ENCODE results near the gene MOB4.
"Not testable (repeated sequence)": the region's sequence is repeated elsewhere in the genome, so short reads cannot be mapped to it uniquely, and the experiment has no call there.

Gene MOB4

DNA sequence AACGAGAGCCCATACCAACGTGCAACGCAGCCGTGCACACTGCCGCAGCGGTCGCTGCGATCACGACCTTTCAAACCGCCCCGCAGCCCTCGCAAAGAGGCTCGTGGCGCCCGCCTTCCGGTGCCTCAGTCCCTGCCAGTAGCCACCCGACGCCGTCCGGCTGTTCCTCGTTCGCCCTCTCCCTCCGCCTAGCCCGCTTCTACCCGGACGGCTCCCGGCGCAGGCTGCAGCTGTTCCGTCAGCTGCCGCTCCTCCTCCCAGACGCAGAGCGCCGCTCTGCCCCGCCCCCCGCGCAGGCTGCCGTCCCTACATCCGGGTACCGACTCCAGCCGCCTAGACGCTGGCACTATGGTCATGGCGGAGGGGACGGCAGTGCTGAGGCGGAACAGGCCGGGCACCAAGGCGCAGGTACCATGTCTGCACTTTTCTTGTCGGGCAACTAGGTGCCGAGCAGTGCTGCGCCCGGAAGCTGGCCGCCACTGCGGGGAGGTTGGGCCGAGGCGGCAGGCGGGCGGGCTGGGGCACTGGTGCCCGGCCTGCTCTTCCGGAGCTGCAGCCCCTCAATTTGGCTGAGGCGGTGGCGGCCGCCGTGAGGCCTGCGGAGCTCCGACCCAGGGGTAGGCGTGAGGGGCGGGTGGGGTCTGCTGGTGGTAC, at the start of gene MOB4:
Gene MOB4, plus strand, starts transcription at position 328 of the 654 bp plus-strand sequence. Its CDS starts 21 bp downstream, at position 349.
- DNase-seq: peak; percentile 92

DNA sequence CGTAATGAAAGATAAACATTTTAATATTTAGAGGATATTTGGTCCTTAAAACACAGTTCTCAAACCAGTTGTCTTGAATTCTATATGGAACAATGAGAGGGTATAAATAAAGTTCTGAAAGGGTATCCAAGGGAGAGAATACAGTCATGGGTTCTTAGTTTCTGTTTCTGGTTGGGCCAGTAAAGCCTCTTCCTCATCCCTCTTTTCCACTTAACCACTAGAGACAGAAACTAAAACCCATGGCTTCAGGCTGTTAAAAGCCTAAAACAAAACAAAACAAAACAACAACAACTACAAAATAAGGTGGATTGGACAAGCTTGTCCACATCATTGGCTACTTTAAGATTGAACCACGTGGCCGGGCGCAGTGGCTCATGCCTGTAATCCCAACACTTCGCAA, 43.7 kb upstream of the MOB4 start:
- no peak for DNase-seq

DNA sequence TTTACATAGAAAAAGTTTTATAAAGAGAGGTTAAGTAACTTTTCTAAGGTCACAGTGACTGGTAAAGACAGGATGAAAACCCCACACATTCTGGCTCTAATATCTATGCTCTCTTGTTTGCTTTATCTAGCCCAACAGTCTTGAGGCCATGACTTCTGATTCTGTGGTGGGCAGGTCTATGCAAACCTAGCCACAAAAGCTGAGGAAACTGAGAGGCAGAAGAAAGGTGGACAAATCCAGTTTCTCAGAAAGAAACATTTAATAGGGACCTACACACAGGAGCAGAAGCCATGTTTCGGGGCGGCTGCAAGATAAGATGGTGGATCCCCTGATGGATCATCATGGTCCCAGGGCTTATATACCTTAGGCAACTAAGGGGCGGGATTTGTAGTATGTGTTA, 38.1 kb upstream of the MOB4 start:
- no peak for DNase-seq

DNA sequence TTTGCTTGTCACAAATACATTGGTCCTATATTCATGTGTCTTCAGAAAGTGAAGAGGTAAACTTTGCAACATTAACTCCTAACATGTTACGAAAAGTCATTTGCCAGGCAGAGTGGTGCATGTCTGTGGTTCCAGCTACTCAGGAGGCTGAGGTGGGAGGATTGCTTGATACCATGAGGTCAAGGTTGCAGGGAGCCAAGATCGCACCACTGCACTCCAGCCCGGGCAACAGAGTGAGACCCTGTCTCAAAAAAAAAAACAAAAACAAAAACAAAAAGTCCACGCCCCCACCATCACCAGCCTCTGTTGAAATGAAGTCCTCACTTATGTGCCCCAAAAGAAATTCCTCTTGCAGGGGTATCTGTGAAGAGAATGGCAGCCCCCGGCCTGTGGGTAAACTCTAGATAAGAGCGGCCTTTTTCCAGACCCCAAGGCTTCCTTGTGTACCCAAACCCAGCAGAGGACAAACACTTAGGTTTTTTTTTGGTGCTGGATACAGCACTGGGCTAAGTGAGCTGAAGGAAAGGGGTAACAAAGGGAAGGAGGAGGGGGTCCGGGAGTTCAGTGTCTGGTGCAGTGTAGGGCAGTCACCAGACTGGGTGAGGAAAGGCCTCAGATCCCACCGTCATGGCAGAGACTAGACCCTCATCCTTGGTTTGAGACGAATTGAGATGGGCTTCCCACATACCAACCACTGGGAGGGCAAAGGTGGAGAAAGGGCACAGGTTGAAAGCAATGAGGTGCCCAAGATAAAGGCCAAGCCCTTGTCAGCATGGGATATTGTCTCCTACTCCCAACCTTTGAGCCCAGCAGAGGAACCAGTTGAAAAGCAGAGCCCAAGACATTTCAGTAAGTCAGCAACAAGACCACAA, 35.5 kb upstream of the MOB4 start:
- no peak for DNase-seq

DNA sequence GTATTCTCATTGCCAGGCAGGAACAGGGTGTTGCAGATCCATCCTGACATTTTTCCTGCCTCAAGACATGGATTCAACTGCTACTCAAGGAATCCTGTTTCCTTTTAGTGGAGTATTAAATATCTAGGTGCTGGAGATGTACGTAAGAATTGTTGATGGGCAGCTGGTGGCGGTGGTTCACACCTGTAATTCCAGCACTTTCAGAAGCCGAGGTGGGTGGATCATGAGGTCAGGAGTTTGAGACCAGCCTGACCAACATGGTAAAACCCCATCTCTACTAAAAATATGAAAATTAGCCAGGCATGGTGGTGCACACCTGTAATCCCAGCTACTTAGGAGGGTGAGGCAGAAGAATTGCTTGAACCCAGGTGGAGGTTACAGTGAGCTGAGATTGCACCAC, 31.6 kb upstream of the MOB4 start:
- DNase-seq: not testable (repeated sequence)

DNA sequence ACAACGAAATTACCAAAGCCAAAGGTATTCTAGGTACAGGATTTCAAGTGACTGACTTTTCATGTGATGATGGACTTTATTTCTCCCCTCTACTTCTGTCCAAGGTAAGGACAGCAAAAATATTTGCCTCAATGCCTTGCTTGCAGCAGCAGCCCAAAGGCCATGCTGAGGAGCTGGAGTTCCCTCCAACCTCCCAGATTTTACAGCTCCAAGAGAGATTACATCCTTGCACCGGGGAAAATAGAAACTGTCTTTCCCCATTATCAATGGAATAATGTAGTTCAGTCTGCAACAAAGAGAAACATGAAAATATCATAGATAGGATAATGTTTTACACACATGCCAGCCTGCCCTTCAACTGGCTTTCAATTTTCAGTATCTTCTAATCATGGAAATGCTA, 29.7 kb upstream of the MOB4 start:
- no peak for DNase-seq

DNA sequence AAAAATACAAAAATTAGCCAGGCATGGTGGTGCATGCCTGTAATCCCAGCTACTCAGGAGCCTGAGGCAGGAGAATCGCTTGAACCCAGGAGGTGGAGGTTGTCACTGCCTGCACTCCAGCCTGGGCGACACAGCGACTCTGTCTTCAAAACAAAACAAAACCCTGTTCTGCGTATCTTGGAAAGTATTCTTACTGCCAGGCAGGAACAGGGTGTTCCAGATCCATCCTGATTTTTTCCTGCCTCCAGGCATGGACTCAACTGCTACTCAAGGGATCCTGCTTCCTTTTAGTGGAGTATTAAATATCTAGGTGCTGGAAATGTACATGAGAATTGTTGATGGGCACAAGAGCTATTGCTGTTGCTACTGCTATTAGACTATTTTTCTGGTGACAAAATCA, 28.5 kb upstream of the MOB4 start:
- DNase-seq: no peak

DNA sequence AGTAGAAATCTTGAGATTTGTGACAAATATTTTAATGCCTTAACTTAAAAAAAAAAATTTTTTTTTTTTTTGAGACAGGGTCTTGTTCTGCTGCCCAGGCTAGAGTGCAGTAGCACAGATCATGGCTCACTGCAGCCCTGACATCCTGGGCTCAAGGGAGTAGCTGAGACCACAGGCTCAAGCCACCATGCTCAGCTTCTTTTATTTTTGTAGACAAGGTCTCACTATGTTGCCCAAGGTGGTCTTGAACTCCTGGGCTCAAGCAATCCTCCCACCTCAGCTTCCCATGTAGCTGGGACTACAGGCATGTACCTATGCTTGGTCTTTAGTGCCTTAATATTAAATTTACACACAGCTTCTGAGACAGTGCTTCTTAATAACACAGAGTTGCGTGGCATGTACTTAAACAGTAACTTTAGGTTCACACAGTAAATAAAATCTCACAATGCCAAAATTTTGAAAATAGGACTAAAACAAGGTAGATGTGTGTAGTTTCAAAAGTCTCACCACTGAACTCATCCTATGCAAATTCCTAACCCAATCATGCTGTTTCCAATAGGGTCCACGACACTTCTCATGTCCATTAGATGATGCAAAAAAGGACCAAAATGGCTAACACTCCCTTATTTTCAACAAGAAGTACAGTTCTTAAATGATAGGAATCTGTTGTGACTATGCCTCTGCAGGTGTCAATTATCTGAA, 20.3 kb upstream of the MOB4 start:
- no peak for DNase-seq

DNA sequence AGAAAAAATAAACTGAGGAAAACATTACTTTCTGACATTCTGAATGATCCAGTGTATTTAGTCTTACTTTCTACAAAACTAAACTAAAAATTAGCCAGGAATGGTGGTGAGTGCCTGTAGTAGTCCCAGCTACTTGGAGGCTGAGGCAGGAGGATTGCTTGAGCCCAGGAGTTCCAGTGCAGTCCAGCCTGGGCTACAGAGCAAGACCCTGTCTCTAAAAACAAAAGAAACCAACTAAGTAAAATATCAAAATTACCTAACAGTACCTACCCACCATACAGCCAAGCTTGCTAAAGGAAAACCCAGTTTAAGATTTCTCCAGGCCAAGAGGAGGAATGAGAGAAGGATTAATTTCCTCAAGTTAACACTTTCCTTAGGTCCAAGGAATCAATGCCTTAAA, 19.2 kb upstream of the MOB4 start:
- no peak for DNase-seq

DNA sequence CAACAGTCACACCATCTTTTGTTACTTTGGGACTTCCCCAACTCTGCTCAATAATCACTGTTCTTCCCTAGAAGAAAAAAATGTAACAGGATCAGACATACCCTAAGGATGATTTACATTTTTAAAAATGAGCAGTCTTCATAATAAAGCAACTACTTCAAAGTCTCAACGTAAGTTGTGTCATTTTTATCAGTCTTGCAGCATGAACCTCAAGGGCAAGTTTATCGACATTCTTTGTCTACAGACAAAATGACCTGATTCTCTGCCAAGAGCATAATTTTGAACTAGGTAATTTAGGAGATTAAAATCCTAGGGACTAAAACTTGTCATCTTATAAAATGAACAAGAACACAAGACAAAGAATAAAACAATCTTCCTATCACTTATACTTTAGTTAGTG, 18.5 kb upstream of the MOB4 start:
- DNase-seq: no peak

DNA sequence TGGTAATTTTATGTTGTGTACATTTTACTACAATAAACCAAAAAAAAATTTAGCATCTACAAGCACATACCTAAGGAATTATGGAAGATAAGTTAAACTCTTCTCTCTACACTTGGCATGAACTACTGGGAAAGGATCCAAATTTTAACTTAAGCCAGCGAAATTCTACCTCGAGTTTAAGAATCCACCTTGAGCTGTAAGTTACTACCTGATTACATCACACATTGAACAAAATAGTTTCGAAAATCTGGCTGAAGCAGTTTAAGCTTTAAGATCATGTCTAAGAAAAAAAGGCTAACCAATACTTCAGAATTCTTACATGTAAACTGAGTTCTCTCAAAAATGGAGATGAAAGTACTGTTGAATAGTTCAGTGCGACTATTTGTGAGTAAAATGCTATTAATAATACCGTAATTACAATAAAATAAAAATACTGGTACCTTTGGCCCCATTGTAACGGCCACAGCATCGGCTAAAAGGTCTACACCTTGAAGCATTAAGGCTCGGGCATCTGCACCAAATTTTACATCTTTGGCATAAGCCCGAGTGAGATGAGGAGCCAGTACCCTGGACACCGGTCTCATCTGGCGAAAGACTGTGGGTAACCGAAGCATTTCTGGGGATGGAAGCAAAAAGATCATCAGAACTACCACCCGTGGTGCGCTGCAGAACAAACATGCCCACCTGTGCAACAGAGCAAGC, 17.5 kb upstream of the MOB4 start:
- DNase-seq: no peak

DNA sequence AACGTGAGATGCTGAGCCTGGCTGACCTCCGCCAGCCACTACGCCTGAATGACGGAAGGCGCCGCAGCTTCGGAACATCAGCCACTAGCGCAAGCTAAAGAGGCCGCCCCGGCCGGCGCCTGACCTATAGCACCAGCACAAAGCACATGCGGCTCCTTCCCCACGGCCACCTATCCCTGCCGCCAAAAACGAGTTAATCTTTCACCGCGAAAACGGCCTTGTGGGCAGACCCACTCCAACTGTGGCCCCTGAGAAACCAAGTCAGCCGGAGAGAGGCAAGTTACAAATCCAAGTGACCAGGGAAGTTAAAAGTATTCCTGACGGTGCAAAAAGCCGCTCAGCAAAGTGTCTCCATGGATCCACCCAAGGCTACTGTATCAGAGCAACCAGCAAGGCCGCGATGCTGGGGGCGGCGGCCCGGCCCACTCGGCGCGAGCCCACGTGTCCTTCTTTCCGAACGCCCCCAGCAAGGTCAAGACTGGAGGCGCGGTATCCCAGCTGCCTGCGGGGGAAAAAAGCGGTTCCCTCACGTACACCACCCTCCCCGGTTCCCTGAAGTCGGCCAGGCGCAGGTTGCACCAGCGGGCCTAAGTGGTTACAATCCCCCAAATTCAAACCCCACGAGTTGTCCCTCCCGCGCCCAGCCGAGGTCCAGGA, 16.8 kb upstream of the MOB4 start:
- DNase-seq: peak; percentile 55

DNA sequence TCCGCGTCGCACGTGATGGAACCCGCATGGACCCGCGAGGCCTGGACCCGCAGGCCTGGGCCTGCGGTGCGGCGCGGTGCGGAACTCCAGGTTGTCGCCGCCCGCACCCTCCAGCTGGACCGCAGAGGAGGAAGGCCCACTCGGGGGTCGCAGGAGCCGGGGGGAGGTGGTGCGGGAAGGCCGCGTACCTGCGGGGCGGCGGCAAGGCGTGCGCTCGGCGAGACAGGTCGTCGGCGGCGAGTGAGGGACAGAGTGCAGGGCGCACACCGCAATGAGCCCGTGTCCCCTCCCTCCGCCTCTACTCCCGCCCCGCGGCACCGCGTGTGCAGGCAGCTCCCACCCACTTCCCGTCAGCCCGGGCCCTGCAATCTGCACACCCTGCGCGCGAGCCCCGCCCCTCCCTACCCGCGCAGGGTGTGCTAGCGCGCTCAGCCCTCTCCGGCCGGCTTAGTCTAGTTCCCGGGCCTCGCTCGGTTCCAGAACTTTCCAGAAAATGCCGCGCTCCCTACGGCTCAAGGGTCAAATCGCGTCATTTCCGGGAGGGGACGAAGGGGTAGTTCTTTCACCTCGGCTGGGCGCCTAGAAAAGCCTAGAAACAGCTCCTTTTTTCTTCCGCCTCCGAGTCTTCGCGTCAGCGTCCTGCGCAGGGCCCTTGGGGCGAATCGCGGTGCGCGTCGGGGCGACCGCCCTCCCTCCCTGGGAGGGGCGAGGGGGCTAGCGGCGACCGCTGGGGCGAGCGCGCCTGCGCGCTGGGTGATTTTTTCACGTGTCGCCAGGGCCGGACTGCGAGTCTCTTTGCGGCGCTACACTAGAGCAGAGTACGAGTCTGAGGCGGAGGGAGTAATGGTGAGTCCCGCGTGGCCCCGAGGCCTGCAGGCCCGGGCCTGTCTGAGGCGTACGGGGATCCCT, 16.0 kb upstream of the MOB4 start, which contains the start of the genes HSPD1 and HSPE1:
Gene HSPD1, minus strand, starts transcription at position 247 of the 909 bp plus-strand sequence. CDS start 992 bp downstream, outside the sequence.
Gene HSPE1, plus strand, starts transcription at position 786 of the 909 bp plus-strand sequence. Its CDS starts 58 bp downstream, at position 844.
- peak; percentile 97 for DNase-seq

DNA sequence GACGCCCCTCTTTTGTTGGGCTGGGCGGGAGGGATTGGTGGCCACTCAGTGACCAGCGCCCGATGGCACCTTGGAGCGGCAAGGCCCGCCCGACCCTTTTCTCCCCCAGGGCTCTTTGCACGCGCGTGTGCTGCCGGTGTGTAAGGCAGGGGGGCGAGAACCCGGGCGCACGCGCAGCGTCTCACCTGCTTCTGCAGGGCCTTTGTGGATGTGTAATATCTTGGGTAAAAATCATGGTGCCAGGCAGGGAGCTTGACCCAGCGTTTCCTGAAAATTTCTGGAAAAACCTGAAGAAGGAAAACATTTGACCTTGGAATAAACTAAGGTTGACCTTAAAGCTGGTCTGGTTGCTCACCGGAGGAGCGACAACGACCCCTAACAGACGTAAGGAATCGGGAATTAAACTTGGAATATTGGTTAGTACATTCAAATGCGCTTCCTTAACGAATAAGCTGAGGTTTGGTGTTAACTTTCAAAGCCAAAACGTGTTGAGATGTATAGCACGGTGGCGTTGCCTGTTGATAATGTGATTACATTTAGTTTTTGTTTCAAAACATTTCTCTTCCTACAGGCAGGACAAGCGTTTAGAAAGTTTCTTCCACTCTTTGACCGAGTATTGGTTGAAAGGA, 15.2 kb upstream of the MOB4 start:
- peak; percentile 58 for DNase-seq

DNA sequence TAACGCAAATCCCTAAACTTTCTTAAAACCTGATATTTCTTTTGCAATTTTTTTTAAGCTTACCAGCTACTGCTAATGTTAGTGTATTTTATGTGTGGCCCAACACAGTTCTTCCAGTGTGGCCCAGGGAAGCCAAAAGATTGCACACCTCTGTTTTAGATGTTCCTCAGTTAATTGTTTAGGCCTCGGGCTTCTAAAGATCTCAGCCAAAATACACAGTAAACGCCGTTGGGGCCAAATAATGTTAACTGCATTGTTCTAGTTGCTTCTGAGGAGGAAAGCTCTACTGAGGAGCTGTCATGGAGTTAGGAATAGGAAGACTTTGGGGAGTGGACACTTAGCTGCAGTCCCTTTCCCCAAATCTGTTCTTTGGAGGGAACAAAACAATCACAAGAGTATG, 13.7 kb upstream of the MOB4 start:
- DNase-seq: no peak

DNA sequence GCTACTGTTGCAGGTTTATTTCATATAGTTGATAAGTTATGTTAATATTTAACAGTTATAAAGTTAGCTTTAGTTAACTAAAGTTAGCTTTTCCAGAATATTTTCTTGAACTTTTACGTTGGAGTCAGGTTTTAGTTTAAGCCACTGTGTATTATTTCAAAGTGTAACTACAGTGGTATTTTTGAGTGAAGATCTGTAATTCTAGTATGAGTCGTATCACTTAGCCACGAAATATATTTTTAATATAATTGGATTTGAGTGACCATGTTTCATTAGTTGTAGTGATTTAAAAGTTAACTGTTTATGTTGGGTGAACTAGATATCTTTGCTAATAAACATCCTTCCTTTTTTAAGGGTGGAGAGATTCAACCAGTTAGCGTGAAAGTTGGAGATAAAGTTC, 13.2 kb upstream of the MOB4 start:
- no peak for DNase-seq

DNA sequence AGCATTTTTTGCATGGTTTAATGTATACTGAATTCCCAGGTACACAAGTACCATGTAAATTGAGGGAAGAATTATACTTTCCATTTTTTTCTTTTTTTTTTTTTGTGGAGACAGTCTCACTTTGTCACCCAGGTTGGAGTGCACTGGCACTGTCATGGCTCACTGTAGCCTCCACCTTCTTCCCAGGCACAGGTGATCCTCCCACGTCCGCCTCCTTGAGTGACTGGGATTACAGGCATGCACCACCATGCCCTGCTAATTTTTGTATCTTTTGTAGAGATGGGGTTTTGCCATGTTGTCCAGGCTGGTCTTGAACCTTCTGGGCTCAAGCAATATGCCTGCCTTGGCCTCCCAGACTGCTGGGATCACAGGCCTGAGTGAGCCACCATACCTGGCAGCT, 11.9 kb upstream of the MOB4 start:
- DNase-seq: no peak

DNA sequence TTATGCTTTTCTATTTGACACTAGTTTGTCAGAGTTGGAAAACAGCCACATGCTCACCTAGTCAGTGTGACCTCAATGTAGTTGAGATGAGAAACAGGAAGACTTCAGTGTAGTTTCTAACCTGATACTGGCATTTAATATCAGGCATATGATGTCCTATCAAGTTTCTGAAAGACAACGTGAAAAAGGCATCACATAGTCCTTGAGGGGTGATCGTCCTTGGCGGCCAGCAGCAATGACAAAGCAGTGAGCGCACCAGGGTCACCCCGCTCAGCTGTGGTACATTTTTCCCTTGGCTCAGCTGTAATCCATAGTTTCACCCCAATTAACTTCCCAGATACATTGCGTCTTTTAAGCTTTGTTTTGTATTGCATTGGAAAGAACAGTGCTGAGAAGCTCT, 11.4 kb upstream of the MOB4 start:
- no peak for DNase-seq

DNA sequence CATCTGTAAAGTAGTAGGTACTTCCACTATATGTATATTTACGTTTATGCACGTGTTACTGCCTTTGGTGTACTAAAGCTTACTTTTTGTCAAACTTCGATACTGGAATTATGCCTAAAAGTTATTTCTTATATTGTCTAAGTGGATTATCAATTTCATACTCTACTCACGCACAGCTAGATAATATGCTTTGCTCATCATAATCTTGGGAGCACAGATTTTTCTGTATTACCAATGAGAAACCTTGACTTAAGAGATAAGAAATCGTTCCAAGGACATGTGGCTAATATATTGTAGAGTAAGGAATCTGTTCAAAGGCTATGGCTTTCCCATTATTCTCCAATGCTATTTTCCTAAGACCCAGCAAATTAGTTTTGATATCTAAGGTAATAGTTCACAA, 9.2 kb upstream of the MOB4 start:
- no peak for DNase-seq

DNA sequence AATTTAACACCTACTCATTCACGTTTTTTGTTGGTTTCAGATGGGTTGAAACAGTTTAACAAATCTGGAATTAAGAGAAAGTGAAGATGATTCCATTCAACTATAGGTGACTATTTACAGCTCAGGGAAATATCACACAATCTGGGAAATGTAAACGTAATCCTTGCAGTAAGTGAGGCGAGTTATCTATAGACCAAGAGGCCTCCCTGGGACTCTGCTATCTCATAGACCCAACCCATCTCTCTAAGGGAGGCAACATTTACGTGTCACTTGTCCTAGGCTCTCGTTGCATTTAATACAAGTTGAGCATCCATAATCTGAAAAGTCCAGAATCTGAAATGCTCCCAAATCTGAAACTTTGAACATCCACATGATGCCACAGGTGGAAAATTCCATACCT, 2.0 kb upstream of the MOB4 start:
- no peak for DNase-seq

DNA sequence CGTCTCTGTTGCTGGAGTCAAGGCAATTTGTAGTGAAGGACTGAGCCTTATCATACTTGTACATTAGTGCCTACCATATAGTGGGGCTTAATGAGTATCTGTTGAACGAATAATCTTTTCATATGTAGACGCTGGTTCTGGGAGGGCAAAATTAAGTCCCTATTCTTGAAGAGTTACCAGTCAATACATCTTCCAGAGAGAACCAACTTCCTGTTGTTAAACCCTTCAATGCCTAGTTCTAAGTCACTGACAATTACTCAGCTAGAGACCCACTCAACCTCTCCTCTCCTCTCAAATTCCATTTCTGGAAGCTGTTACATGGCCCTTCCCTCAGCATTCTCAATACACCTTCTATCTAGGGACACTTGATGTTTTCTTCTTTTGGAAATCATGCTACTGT, 1.1 kb upstream of the MOB4 start:
- no peak for DNase-seq

Data from CD4-positive, alpha-beta T cell treated with Interleukin-6 for 4 hours (primary cell).